ENCODE data around the gene PCMT1. TPM values are rescaled to one million over a fixed set of nuclear protein-coding genes. Genes with fewer than 3 reads are reported as not detected.
A peak's percentile ranks its signal among the peaks of the same experiment; 100 is the strongest.
"Not testable (repeated sequence)": the region's sequence is repeated elsewhere in the genome, so short reads cannot be mapped to it uniquely, and the experiment has no call there.

PCMT1 gene
- total RNA-seq, 1 experiment from 2014 or later, result 104 TPM

- Histone ChIP-seq H3K27me3 (ENCODE audit: control insufficient read depth, insufficient read depth, low read length) (no peaks in the 10 kb centered on the region), H3K36me3 (replicated peaks; ENCODE audit: control insufficient read depth, insufficient read depth, low read length) (no peaks in the 10 kb centered on the region), H3K4me3 (ENCODE audit: insufficient read depth, low read depth, low read length) (no peak overlapping the region)
- no peak for DNase-seq
These were observed 98.4 kb downstream of the PCMT1 start for GRCh38 chr6:149847939-149848267.

DNA sequence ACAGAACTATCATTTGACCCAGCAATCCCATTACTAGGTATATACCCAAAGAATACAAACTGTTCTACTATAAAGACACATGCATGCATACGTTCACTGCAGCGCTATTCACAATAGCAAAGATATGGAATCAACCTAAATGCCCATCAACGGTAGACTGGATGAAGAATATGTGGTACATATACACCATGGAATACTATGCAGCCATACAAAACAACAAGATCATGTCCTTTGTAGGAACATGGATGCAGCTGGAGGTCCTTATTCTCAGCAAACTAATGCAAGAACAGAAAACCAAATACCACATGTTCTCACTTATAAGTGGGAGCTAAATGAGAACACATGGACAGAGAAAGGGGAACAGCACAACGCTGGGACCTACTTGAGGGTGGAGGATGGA, 98.8 kb downstream of the PCMT1 start:
- not testable (repeated sequence) for H3K4me3 ChIP-seq (ENCODE audit: insufficient read depth, low read depth, low read length); H3K27me3 ChIP-seq (ENCODE audit: control insufficient read depth, insufficient read depth, low read length); H3K36me3 ChIP-seq (replicated peaks; ENCODE audit: control insufficient read depth, insufficient read depth, low read length); DNase-seq

- Histone ChIP-seq H3K27me3 (ENCODE audit: control insufficient read depth, insufficient read depth, low read length) (no peaks in the 10 kb centered on the region), H3K4me3 (ENCODE audit: insufficient read depth, low read depth, low read length) (no peak overlapping the region), H3K36me3 (replicated peaks; ENCODE audit: control insufficient read depth, insufficient read depth, low read length) (no peaks in the 10 kb centered on the region)
- DNase-seq, result no peak
These were observed 102.0 kb downstream of the PCMT1 start for GRCh38 chr6:149851461-149852110.

DNA sequence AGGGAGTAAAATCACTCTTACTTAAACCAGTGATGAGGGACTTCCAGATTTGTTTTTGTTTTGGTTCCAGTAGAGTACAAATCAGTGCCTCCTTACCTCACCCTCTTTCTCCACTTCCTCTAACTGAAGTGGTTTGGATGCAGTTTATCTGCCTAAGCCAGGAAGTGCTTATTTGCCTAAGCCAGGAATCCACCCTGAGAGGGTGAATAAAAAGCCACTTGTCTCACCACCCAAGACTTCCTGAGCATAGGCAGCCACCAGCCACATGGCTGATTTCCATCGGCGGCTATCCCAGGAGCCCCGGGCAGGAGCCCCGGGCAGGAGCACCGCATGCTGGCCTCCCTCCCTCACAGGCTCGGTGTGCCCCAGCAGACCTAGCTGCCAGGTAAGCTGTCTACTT, 102.6 kb downstream of the PCMT1 start:
- Histone ChIP-seq H3K36me3 (replicated peaks; ENCODE audit: control insufficient read depth, insufficient read depth, low read length) (no peaks in the 10 kb centered on the region), H3K27me3 (ENCODE audit: control insufficient read depth, insufficient read depth, low read length) (no peaks in the 10 kb centered on the region), H3K4me3 (ENCODE audit: insufficient read depth, low read depth, low read length) (no peak overlapping the region)
- DNase-seq, result no peak

DNA sequence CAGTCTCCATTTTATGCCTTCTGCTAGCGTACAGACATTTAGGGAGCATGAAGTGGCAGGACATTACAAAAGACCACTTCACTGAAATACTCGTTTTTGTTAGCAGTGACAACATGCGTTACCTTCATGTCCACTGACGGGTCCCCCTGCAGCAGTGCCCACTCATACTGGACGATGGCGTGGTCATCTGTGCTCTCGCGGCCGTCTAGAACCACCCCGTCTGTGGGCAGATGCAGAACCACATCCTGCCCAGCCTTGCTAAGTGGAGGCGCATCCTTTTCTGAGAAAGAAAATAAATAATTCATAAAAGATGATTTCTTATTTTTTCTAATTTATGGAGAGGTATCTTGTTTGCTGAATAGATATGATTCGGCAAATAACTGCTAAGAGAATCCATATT, 103.3 kb downstream of the PCMT1 start:
- Histone ChIP-seq H3K36me3 (replicated peaks; ENCODE audit: control insufficient read depth, insufficient read depth, low read length) (no peaks in the 10 kb centered on the region), H3K4me3 (ENCODE audit: insufficient read depth, low read depth, low read length) (no peak overlapping the region), H3K27me3 (ENCODE audit: control insufficient read depth, insufficient read depth, low read length) (no peaks in the 10 kb centered on the region)
- DNase-seq, result no peak

GRCh38 chr6:149854017-149854416, 104.5 kb downstream of the PCMT1 start:
- not testable (repeated sequence) for H3K27me3 ChIP-seq (ENCODE audit: control insufficient read depth, insufficient read depth, low read length); H3K4me3 ChIP-seq (ENCODE audit: insufficient read depth, low read depth, low read length); H3K36me3 ChIP-seq (replicated peaks; ENCODE audit: control insufficient read depth, insufficient read depth, low read length); DNase-seq

DNA sequence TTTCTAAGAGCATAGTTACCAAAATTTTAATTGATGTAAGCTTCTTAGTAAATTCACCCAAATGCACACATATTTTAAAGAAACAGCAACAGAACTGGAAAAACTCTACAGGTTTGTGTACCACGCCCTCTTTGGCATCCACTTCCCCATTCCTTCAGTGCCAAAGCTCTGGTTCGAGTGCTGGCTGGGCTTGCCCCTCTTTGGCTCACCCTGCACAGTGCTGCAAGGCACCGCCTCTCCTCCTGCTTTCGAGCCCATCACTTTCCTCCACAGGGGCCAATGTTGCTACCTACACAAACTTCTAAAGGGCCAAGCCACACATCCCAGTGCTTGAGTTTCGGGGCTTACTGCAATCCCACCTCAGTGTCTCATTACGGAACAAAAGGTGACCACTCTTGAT, 105.0 kb downstream of the PCMT1 start:
- Histone ChIP-seq H3K27me3 (ENCODE audit: control insufficient read depth, insufficient read depth, low read length) (no peaks in the 10 kb centered on the region), H3K36me3 (replicated peaks; ENCODE audit: control insufficient read depth, insufficient read depth, low read length) (no peaks in the 10 kb centered on the region), H3K4me3 (ENCODE audit: insufficient read depth, low read depth, low read length) (no peak overlapping the region)
- no peak for DNase-seq

DNA sequence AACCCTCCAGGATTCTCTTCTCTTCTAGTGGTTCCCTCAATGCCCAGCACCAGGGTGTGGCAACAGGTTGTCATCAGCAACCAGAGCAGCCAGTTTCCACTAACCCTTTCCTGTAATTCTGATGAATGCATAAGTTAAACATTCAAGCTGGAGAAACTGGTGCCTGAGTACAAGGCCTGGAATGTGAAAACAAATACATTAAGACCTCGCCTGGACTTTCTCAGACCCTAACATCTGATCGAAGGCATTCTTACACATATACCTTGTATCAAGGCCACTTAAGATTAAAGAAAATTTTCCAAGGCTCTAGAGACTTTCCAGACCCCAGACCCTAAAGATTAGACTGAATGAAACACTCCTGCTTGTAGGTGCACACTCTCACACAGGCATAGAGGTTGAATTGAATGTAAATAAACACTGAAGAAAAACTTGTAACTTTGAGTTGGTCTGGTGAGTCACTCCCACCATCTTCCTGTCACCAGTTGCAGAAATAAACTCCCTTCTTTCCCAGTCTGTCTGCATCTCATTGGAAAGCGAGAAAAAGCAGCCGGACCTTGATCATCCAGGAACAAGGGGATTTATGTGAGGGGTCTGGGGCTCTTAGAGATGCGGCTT, 105.6 kb downstream of the PCMT1 start:
- Histone ChIP-seq H3K36me3 (replicated peaks; ENCODE audit: control insufficient read depth, insufficient read depth, low read length) (no peaks in the 10 kb centered on the region), H3K27me3 (ENCODE audit: control insufficient read depth, insufficient read depth, low read length) (no peaks in the 10 kb centered on the region), H3K4me3 (ENCODE audit: insufficient read depth, low read depth, low read length) (no peak overlapping the region)
- no peak for DNase-seq

DNA sequence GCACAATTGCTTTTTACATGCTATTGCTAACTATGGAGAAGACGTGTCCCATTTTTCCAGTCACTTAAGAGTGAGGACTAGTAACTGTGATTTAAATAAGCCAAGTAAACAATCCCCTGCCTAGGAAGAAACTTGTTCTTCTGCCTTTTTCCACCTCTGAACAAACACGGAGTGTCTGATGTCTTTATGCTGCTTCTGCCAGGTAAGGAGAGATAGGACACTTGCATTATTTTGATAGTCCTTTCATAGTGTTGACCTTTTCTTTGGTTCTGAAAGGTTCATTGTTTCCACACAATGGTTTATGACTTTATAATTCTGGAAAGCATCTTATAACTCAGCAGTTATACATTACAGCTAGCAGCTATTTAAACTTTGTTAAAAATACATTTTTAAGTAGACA, 106.2 kb downstream of the PCMT1 start:
- Histone ChIP-seq H3K27me3 (ENCODE audit: control insufficient read depth, insufficient read depth, low read length) (no peaks in the 10 kb centered on the region), H3K4me3 (ENCODE audit: insufficient read depth, low read depth, low read length) (no peak overlapping the region), H3K36me3 (replicated peaks; ENCODE audit: control insufficient read depth, insufficient read depth, low read length) (no peaks in the 10 kb centered on the region)
- no peak for DNase-seq

GRCh38 chr6:149856256-149856994, 106.9 kb downstream of the PCMT1 start:
- H3K4me3 ChIP-seq (ENCODE audit: insufficient read depth, low read depth, low read length), result no peak overlapping the region
- DNase-seq, result no peak
- H3K27me3 ChIP-seq (ENCODE audit: control insufficient read depth, insufficient read depth, low read length), result no peaks in the 10 kb centered on the region
- no peaks in the 10 kb centered on the region for H3K36me3 ChIP-seq (replicated peaks; ENCODE audit: control insufficient read depth, insufficient read depth, low read length)

GRCh38 chr6:149857541-149857940, 108.0 kb downstream of the PCMT1 start:
- Histone ChIP-seq H3K27me3 (ENCODE audit: control insufficient read depth, insufficient read depth, low read length) (peaks cover 5% of the 10 kb centered on the region), H3K36me3 (replicated peaks; ENCODE audit: control insufficient read depth, insufficient read depth, low read length) (no peaks in the 10 kb centered on the region), H3K4me3 (ENCODE audit: insufficient read depth, low read depth, low read length) (no peak overlapping the region)
- DNase-seq, result no peak

- DNase-seq, result no peak
- Histone ChIP-seq H3K27me3 (ENCODE audit: control insufficient read depth, insufficient read depth, low read length) (peaks cover 15% of the 10 kb centered on the region), H3K36me3 (replicated peaks; ENCODE audit: control insufficient read depth, insufficient read depth, low read length) (no peaks in the 10 kb centered on the region), H3K4me3 (ENCODE audit: insufficient read depth, low read depth, low read length) (no peak overlapping the region)
These were observed 109.8 kb downstream of the PCMT1 start for GRCh38 chr6:149859368-149859767.

DNA sequence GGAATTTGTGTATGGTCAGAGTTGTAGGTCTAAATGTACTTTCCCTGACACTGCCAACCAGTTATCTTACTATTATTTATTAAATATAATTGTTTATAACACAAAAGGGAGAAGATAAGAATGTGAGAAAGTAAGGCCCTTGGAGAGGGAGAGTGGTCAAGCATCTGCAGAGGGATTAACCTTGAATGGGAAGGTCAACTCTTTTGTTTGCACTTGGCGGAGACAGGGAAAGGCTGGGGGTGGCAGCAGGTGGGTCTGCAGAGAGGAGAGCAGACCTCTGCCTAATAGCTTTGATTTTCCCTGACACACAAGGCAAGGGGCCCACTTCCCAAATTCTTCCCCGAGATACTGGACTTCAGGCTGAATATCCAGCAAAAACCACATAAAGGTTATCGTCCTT, 110.4 kb downstream of the PCMT1 start:
- Histone ChIP-seq H3K36me3 (replicated peaks; ENCODE audit: control insufficient read depth, insufficient read depth, low read length) (no peaks in the 10 kb centered on the region), H3K4me3 (ENCODE audit: insufficient read depth, low read depth, low read length) (no peak overlapping the region), H3K27me3 (ENCODE audit: control insufficient read depth, insufficient read depth, low read length) (peaks cover 15% of the 10 kb centered on the region)
- peak; percentile 50 for DNase-seq

DNA sequence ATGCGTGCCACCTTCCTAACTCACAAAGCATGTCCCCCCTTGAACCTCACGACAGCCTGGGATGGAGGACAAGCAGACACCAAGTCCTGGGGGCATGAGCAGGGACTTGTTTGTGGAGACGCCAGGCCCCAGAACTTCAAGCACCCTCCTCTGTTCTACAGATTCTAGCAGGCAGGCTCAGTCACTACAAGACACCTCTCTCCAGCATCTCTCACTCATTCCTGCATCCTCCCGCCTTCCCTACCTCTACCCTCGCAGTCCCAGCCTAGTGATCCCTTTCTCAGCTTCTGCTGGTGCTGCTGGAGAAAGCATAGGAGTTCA, 110.9 kb downstream of the PCMT1 start:
- no peak for DNase-seq
- Histone ChIP-seq H3K36me3 (replicated peaks; ENCODE audit: control insufficient read depth, insufficient read depth, low read length) (no peaks in the 10 kb centered on the region), H3K4me3 (ENCODE audit: insufficient read depth, low read depth, low read length) (no peak overlapping the region), H3K27me3 (ENCODE audit: control insufficient read depth, insufficient read depth, low read length) (peaks cover 15% of the 10 kb centered on the region)
